Right atrium auricular region (tissue), 2 donors: ENCODE results near the gene AMFR. TPM values are rescaled to one million over a fixed set of nuclear protein-coding genes. Genes with fewer than 3 reads are reported as not detected.

Source experiments
- DNase-seq: peaks from one replicate; pipeline ENCODE4 v3.0.0-alpha.2; 2019; ENCODE audit warnings: low spot score
- H3K27ac ChIP-seq, 2 donors: fragments of 200-600 bp; sonication (generic); 1 replicate in 1 of 2; 2 replicates in 1 of 2; pipeline ENCODE4 v1.5.1; 2016 to 2019
- H3K27me3 ChIP-seq, 2 donors: fragments of 200-600 bp; sonication (generic); one replicate each; pipeline versions ENCODE4 v1.5.1 to v1.6.0; 2017 to 2019
- H3K36me3 ChIP-seq: fragments of 200-600 bp; sonication (generic); one replicate; pipeline ENCODE4 v1.5.1; 2016
- H3K4me1 ChIP-seq, 2 donors: fragments of 200-600 bp; sonication (generic); one replicate each; pipeline versions ENCODE4 v1.5.1 to v1.6.0; 2017 to 2019
- H3K4me3 ChIP-seq, 2 donors: fragments of 200-600 bp; sonication (generic); 1 replicate in 1 of 2; 2 replicates in 1 of 2; pipeline ENCODE4 v1.5.1; 2017 to 2019; ENCODE audit warnings: mild to moderate bottlenecking in 1 of 2, moderate library complexity in 1 of 2
- H3K9me3 ChIP-seq, 2 donors: fragments of 200-600 bp; sonication (generic); one replicate each; pipeline ENCODE4 v1.5.1; 2019
- total RNA-seq, 2 donors: library from RNA; depleted of rRNA; stranded (reverse); fragments of >200 nt; gene quantifications; one replicate each; pipeline ENCODE4 v1.1.0, GENCODE V29; 2016
- TF ChIP-seq, protein P1 (sequence below), 2 donors: fragments of 200-600 bp; sonication (generic); IDR thresholded peaks; one replicate each; pipeline ENCODE4 v1.5.1; 2019; ENCODE audit warnings: antibody characterized with exemption in 2 of 2

Gene AMFR
- total RNA-seq, 2 donors from 2014 or later, result 110 to 153 TPM

DNA sequence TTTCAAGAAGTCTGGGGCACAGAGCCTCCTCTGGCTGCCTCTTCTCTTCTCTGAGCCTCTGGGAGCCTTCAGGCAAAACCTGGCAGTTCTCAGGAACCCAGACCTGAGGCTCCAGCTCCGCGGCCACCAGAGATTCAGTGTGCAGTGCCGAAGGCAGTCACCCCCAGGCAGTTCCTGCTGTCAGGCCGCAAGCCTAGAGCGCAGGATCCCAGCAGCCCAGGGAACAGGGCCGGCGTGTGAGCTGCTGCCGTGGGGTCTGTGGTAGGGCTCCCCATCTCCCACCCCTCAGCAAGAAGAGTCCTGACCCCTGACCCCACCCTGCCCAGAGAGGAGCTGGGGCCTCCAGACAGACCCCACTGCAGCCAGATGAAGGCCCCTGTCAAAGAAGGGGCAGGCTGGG is 78.2 kb downstream of the AMFR start:
- Histone ChIP-seq H3K4me1 (no peaks in the 10 kb centered on the region), H3K27ac (no peak overlapping the region), H3K4me3 (no peak overlapping the region), H3K9me3 (no peaks in the 10 kb centered on the region), H3K27me3 (no peaks in the 10 kb centered on the region), H3K36me3 (peaks cover 14% of the 10 kb centered on the region)
- no peak for DNase-seq
- TF ChIP-seq, protein P1, sequence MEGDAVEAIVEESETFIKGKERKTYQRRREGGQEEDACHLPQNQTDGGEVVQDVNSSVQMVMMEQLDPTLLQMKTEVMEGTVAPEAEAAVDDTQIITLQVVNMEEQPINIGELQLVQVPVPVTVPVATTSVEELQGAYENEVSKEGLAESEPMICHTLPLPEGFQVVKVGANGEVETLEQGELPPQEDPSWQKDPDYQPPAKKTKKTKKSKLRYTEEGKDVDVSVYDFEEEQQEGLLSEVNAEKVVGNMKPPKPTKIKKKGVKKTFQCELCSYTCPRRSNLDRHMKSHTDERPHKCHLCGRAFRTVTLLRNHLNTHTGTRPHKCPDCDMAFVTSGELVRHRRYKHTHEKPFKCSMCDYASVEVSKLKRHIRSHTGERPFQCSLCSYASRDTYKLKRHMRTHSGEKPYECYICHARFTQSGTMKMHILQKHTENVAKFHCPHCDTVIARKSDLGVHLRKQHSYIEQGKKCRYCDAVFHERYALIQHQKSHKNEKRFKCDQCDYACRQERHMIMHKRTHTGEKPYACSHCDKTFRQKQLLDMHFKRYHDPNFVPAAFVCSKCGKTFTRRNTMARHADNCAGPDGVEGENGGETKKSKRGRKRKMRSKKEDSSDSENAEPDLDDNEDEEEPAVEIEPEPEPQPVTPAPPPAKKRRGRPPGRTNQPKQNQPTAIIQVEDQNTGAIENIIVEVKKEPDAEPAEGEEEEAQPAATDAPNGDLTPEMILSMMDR (IDR thresholded peaks at IDR 0.05), result no peak

DNA sequence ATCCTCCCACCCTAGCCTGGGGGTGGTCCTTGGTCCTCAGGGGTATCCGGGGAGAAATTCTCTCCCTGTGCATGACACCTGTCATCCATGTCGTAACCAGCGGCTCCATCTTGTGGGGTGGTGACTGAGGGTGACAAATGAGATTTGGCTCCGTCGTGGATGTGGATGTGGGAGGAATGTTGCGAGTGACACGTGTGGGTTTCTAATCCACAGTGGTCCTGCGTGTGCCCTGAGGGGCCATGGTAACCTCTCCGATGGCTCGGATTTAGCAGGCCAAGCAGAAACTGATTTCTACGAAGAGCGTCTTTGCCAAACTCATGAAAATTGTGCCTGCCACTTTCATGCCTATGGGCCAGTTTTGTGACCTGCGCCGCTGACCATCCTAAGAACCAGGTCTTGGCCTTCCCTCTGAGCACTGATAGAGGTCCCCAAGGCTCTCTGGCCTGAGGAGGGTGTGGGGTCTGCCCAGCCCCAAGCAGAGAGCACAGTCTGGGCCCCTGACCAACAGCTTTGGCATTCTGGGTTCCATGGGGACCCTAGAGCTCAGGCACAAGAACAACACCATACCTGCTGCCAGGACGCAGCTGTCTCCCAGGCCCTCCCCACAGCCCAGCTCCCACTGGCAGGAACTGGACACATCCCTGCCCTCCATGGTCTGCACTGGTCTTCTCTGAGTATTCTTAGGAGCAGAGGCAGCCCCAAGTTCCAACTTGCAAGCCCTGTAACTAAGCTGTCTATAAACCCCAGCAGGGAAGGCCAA is 79.0 kb downstream of the AMFR start:
- no peak for DNase-seq
- H3K36me3 ChIP-seq, result peaks cover 17% of the 10 kb centered on the region
- TF ChIP-seq, protein P1 (IDR thresholded peaks at IDR 0.05), result no peak

DNA sequence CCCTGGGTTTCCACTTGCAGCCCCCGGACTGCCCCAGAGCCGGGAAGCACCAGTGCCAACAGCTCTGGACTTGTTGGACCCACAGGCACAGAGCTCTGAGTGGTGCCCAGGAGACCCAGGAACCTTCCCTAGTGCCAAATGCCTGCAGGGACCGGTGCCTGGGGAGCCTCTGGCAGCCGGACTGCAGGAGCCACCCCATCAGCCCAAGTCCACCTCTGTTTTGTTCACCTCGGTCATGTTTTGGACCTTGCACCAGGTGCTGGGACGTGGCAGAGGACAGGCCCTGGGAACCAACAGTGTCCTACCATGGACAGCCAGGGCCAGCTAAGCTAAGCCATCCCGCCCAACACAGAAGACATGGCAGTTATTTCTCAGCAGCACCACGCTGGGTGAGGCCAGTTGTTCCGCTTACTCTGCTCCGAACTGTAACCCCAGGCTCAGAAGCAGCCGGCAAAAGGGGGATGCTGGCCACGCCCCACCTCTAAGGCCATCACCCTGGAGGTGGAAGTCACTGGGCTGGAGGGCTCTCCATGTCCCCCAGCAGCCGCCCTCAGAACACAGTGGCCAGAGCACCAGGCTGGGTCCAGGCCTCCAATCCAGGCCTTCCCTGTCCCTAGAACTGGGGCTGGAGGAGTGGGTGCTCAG is 79.8 kb downstream of the AMFR start:
- Histone ChIP-seq H3K36me3 (peaks cover 23% of the 10 kb centered on the region), H3K4me1 (no peaks in the 10 kb centered on the region), H3K4me3 (no peak overlapping the region), H3K27ac (no peak overlapping the region), H3K9me3 (no peaks in the 10 kb centered on the region), H3K27me3 (no peaks in the 10 kb centered on the region)
- TF ChIP-seq, protein P1 (IDR thresholded peaks at IDR 0.05), result no peak
- no peak for DNase-seq

More for the DNA sequence above, 79.0 kb downstream of the AMFR start:
- Histone ChIP-seq H3K4me3 (no peak overlapping the region), H3K27ac (no peak overlapping the region), H3K9me3 (no peaks in the 10 kb centered on the region), H3K4me1 (no peaks in the 10 kb centered on the region), H3K27me3 (no peaks in the 10 kb centered on the region)

DNA sequence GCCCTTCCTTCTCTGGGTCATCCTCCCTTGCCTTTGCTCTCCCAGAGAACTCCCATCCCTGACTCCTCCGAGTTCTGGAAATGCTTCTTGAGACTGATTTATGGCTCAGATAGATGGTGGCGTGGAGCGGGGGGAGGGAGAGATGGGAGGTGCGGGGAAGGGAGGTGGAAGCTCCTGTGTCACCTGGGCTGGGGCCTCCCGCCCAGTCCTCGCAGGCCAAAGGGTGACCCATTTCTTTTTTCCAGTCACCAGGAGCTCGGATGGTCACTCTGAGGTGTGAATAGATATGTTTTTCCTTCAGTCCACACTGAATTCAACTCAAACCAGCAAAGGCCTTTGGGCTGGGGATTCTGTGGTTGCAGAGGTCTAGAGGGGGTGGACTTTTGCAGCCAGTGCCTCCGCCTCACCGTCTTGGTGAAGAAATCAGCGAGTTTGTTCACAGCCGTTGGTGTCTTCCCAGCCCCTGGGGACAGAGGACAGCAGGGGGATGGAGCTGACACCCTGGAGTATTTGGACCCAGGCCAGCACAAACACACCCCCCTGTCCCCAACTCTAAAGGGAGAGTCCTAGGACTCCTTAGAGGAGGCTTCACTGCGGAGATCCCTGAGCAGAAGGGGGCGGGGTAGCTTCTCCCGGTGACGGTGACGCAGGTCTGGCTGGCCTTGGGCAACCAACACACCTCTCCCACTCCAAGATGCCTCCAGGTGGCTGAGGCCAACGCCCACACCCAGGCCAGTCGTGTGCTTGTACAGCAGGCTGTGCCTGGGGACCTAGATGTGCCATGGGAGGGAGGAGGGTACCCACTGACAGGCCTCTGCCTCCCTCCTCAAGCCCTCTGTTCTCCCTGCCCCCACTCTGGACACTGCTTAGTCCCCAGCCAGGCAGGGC is 80.6 kb downstream of the AMFR start:
- DNase-seq, result no peak
- Histone ChIP-seq H3K4me1 (no peaks in the 10 kb centered on the region), H3K4me3 (no peak overlapping the region), H3K36me3 (peaks cover 30% of the 10 kb centered on the region), H3K9me3 (no peaks in the 10 kb centered on the region), H3K27me3 (no peaks in the 10 kb centered on the region), H3K27ac (no peak overlapping the region)
- TF ChIP-seq, protein P1 (IDR thresholded peaks at IDR 0.05), result no peak

DNA sequence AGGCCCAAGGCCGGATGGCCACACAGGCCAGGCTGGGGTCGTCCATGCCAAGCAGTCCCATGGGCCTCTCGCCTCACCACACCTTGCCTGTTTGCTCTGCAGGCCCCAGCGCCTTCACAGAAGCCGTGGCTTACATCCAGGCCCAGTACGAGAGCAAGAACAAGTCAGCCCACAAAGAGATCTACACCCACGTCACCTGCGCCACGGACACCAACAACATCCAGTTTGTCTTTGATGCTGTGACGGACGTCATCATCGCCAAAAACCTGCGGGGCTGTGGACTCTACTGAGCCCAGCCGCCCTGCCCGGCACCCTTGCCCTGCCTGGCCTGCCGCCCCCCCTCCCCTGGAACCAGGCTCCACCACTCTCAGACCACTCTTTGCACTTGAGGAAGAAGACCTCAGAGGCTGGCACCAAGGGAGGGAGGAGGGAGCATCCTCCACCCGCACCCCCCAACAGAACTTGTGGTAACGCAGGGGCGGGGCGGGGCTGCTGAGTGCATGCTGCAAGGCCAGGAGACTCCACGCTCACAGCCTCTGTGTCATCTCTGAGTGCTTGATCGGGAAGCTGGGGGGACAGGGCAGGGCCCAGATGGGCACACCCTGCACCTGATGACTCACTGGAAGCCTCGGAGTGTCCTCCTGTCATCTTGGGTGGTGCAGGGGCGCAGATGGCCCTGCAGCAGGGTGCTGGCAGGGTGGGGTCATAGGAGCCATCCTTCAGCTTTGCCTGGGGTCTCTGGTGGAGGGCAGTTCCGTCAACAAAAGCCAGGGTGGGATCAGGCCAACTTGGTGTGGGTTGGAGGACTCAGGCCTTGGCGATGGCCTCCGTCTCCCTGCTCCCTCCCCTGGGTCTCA is 81.5 kb downstream of the AMFR start:
- Histone ChIP-seq H3K27ac (no peak overlapping the region), H3K36me3 (peaks cover 33% of the 10 kb centered on the region), H3K27me3 (no peaks in the 10 kb centered on the region), H3K4me3 (no peak overlapping the region), H3K4me1 (no peaks in the 10 kb centered on the region), H3K9me3 (no peaks in the 10 kb centered on the region)
- no peak for DNase-seq
- TF ChIP-seq, protein P1 (IDR thresholded peaks at IDR 0.05), result no peak
